Heart left ventricle (tissue), 16 donors: ENCODE results near the gene DDX54. TPM values are rescaled to one million over a fixed set of nuclear protein-coding genes. Genes with fewer than 3 reads are reported as not detected.

ENCODE experiments used
- ATAC-seq, 4 donors: fragments of 200-7000 bp; cut with Tn5 transposase; one replicate each; pipeline ENCODE4 v1.9.1; 2020 to 2022; ENCODE audit warnings: moderate library complexity in 4 of 4, mild to moderate bottlenecking in 3 of 4, moderate number of reproducible peaks in 1 of 4
- DNase-seq, 5 donors: peaks; one replicate each; pipeline ENCODE4 v3.0.0-alpha.2; 2020
- H3K27ac ChIP-seq, 12 donors: fragments of 200-600 bp; sonication (generic) in 4 of 12; one replicate each; pipeline versions ENCODE4 v1.5.0 to v1.8.0; 2016 to 2022; ENCODE audit warnings: mild to moderate bottlenecking in 2 of 12
- H3K27me3 ChIP-seq, 9 donors: fragments of 200-600 bp; sonication (generic) in 2 of 9; one replicate each; pipeline versions ENCODE4 v1.5.1 to v1.8.0; 2016 to 2022; ENCODE audit warnings: mild to moderate bottlenecking in 3 of 9
- H3K36me3 ChIP-seq, 9 donors: fragments of 200-600 bp; sonication (generic) in 2 of 9; one replicate each; pipeline versions ENCODE4 v1.5.0 to v1.8.0; 2018 to 2022; ENCODE audit warnings: mild to moderate bottlenecking in 2 of 9
- H3K4me1 ChIP-seq, 12 donors: fragments of 200-600 bp; sonication (generic) in 4 of 12; one replicate each; pipeline versions ENCODE4 v1.5.0 to v1.8.0; 2016 to 2022; ENCODE audit warnings: mild to moderate bottlenecking in 3 of 12
- H3K4me3 ChIP-seq, 12 donors: fragments of 200-600 bp; sonication (generic) in 4 of 12; one replicate each; pipeline versions ENCODE4 v1.5.0 to v1.8.0; 2017 to 2022; ENCODE audit warnings: mild to moderate bottlenecking in 9 of 12, moderate library complexity in 4 of 12
- H3K9me3 ChIP-seq, 12 donors: fragments of 200-600 bp; sonication (generic) in 4 of 12; one replicate each; pipeline versions ENCODE4 v1.5.0 to v1.8.0; 2016 to 2022; ENCODE audit warnings: mild to moderate bottlenecking in 1 of 12
- CTCF ChIP-seq, 12 donors: fragments of 200-600 bp; sonication (generic) in 4 of 12; IDR thresholded peaks; one replicate each; pipeline versions ENCODE4 v1.5.0 to v1.8.0; 2018 to 2022; ENCODE audit warnings: antibody characterized with exemption in 12 of 12, mild to moderate bottlenecking in 5 of 12
- POLR2A ChIP-seq, 2 donors: fragments of 450-650 bp; IDR thresholded peaks; one replicate each; pipeline ENCODE4 v1.6.1; 2017; ENCODE audit warnings: antibody characterized with exemption in 2 of 2, mild to moderate bottlenecking in 2 of 2, moderate library complexity in 2 of 2
- WGBS, 4 donors: extraction: QIAGEN DNeasy Blood & Tissue Kit in 2 of 4; methylation state at CpG; one replicate each; pipeline versions ENCODE4 v1.1.5 to v1.1.7; 2013 to 2018; 5-methylcytosine and 5-hydroxymethylcytosine counted together
- intact Hi-C, 10 donors: fragments of 100-400 bp; cut with DNase I; formaldehyde crosslinking; loops; one replicate each; pipeline versions ENCODE4 v1.11.1 to v1.14.2; 2022
- polyA plus RNA-seq, 2 donors: library from polyadenylated mRNA; stranded (reverse); fragments of 200-250 nt; gene quantifications; one replicate each; pipeline ENCODE4 v1.2.3, GENCODE V29; 2013
- total RNA-seq, 9 donors: library from RNA; depleted of rRNA in 2 of 9; stranded (reverse); fragments of >200 nt in 2 of 9; fragmentation: NEBNext Ultra II Directional in 3 of 9; extraction: Animal tissue kit (Norgen Biotek cat#: 25700) in 3 of 9; gene quantifications; one replicate each; pipeline versions ENCODE4 v1.1.0 to v1.2.4, GENCODE V29; 2016 to 2023
- donor health status: ischemic (EF 13 %, LVEDD 7.1; RV severe dilation, severe dysfunction).
- donor health status: healthy with polysubstance abuse.
- donor health status: DM: no; HTN: yes; CAD: no.
- donor health status: DM: no; HTN: no; CAD: no.
- donor health status: ischemic (EF 25% LVEDD 6.9; RV normal size, moderate dysfunction).
- donor health status: ischemic (EF 25% LVEDD 5.7; RV mildly dilated, moderate dysfunction).
- donor health status: healthy.
- donor health status: DM: yes; HTN: yes; CAD: no.
- donor health status: ischemic (EF 35%, LVEDD 5.7; RV mildly dilated, moderate dysfunction).
- donor health status: nonischemic (EF 11% LVEDD 7.7; RV severe dilation, severe dysfunction).
- donor health status: DM: yes; HTN: yes; CAD: no.
- donor health status: PGD.
- donor health status: ischemic (EF 29% LVEDD 5.4; RV normal size, mild dysfunction).
- donor health status: nonischemic (EF 23%, LVEDD 6.1; RV moderate dilation, normal function).

DDX54 gene
- total and polyA plus RNA-seq, 11 donors = 23.4 to 60.2 (median 38.2) TPM

GRCh38 chr12:113159937-113160336 lies 25.3 kb downstream of the DDX54 start:
- 96 to 100% (median 97%) methylated on average over 7 of the region's 7 CpGs for WGBS, 4 donors
- DNase-seq (peak in 1 of 5 donors; percentile 18), ATAC-seq (no peak)
- intact Hi-C loops = loop anchor here in 1 of 10 donors (5.0 kb wide), 1 partner anchor 113 kb away; no protein-coding TSS in a partner anchor
- H3K27me3 ChIP-seq = peaks cover 0 to 17% (median 6%) of the 10 kb centered on the region in 9 donors
- H3K9me3 ChIP-seq = no peaks in the 10 kb centered on the region
- H3K36me3 ChIP-seq = peaks cover 0 to 75% (median 69%) of the 10 kb centered on the region in 9 donors
- H3K4me1 ChIP-seq = peaks cover 0 to 6% (median 0%) of the 10 kb centered on the region in 12 donors
- no peak overlapping the region for H3K27ac ChIP-seq
- no peak overlapping the region for H3K4me3 ChIP-seq
- no peak for TF ChIP-seq CTCF (IDR thresholded peaks at IDR 0.05)
- no peak for TF ChIP-seq POLR2A (IDR thresholded peaks at IDR 0.05)

- Histone ChIP-seq H3K27me3 (peaks cover 0 to 30% (median 18%) of the 10 kb centered on the region in 9 donors), H3K4me3 (no peak overlapping the region), H3K9me3 (no peaks in the 10 kb centered on the region), H3K36me3 (peaks cover 0 to 62% (median 56%) of the 10 kb centered on the region in 9 donors), H3K4me1 (peaks cover 0 to 18% (median 6%) of the 10 kb centered on the region in 12 donors), H3K27ac (no peak overlapping the region)
- 95 to 96% (median 95%) methylated on average over 20 to 26 of the region's 26 CpGs for WGBS, 4 donors
- no peak for TF ChIP-seq CTCF (IDR thresholded peaks at IDR 0.05)
- no peak for TF ChIP-seq POLR2A (IDR thresholded peaks at IDR 0.05)
- intact Hi-C loops = loop anchor here in 1 of 10 donors (5.0 kb wide), 1 partner anchor 111 kb away; no protein-coding TSS in a partner anchor
- DNase-seq (peak in 1 of 5 donors; percentile 61), ATAC-seq (no peak)
Observed at GRCh38 chr12:113158439-113159203, 26.7 kb downstream of the DDX54 start.

GRCh38 chr12:113157218-113157859 lies 27.9 kb downstream of the DDX54 start:
- peaks cover 0 to 51% (median 43%) of the 10 kb centered on the region in 9 donors for H3K36me3 ChIP-seq
- no peak overlapping the region for H3K4me3 ChIP-seq
- H3K4me1 ChIP-seq = peaks cover 0 to 27% (median 9%) of the 10 kb centered on the region in 12 donors
- H3K9me3 ChIP-seq = no peaks in the 10 kb centered on the region
- DNase-seq = peak in 1 of 5 donors; percentile 42
- no peak for ATAC-seq
- 87 to 92% (median 88%) methylated on average over 10 to 12 of the region's 12 CpGs for WGBS, 4 donors
- intact Hi-C loops = loop anchor here in 1 of 10 donors (5.0 kb wide), 1 partner anchor 110 kb away; no protein-coding TSS in a partner anchor
- H3K27me3 ChIP-seq = peaks cover 0 to 38% (median 31%) of the 10 kb centered on the region in 9 donors
- TF ChIP-seq CTCF (IDR thresholded peaks at IDR 0.05) (no peak), POLR2A (IDR thresholded peaks at IDR 0.05) (no peak)
- no peak overlapping the region for H3K27ac ChIP-seq

- H3K27me3 ChIP-seq = peaks cover 6 to 55% (median 46%) of the 10 kb centered on the region in 9 donors
- TF ChIP-seq POLR2A (IDR thresholded peaks at IDR 0.05) (no peak), CTCF (IDR thresholded peaks at IDR 0.05) (no peak)
- H3K4me1 ChIP-seq = peaks cover 0 to 23% (median 9%) of the 10 kb centered on the region in 12 donors
- intact Hi-C loops = loop anchor here in 1 of 10 donors (5.0 kb wide), 1 partner anchor 108 kb away; no protein-coding TSS in a partner anchor
- no peak for ATAC-seq
- no peak for DNase-seq
- no peak overlapping the region for H3K27ac ChIP-seq
- no peak overlapping the region for H3K4me3 ChIP-seq
- H3K9me3 ChIP-seq = no peaks in the 10 kb centered on the region
- peaks cover 0 to 38% (median 29%) of the 10 kb centered on the region in 9 donors for H3K36me3 ChIP-seq
- 49 to 71% (median 55%) methylated on average over 7 of the region's 7 CpGs for WGBS, 4 donors
Observed at GRCh38 chr12:113155646-113156045, 29.6 kb downstream of the DDX54 start.
